Cortex of kidney (tissue), 1 donor: ENCODE data around the gene CPOX.

Experiments
- DNase-seq: peaks from one replicate; lab custom pipeline; 2025; lab: John Stamatoyannopoulos, UW

CPOX gene

GRCh38 chr3:98534734-98535133, 58.7 kb downstream of the CPOX start:
- no peak for DNase-seq

- DNase-seq, result no peak
These were observed 59.2 kb downstream of the CPOX start for GRCh38 chr3:98534168-98534567.

- DNase-seq, result no peak
These were observed 60.5 kb downstream of the CPOX start for GRCh38 chr3:98532709-98533571.

- DNase-seq, result no peak
These were observed 61.2 kb downstream of the CPOX start for GRCh38 chr3:98532275-98532637.

GRCh38 chr3:98531622-98532274, 61.7 kb downstream of the CPOX start, which contains the start of gene GPR15:
GPR15 (plus strand) TSS chr3:98531978; CDS start chr3:98532034, 56 bp downstream.
- DNase-seq, result no peak

GRCh38 chr3:98530676-98531075, 62.7 kb downstream of the CPOX start:
- no peak for DNase-seq

- no peak for DNase-seq
These were observed 63.5 kb downstream of the CPOX start for GRCh38 chr3:98529856-98530459.
